GM12878 (cell line): Measurements from ENCODE around the gene ZXDC.

ENCODE experiments used
- GABPA ChIP-seq: IDR thresholded peaks from 2 replicates; pipeline ENCODE4 v1.6.1; 2014; ENCODE audit warnings: antibody characterized with exemption, low read depth, mild to moderate bottlenecking, inconsistent platforms
- NR2C2 ChIP-seq: IDR thresholded peaks from 2 replicates; pipeline ENCODE4 v1.6.1; 2011; ENCODE audit warnings: borderline replicate concordance, low read depth; ENCODE audit not compliant: control insufficient read depth, insufficient read length
- POLR2A ChIP-seq: IDR thresholded peaks from 2 replicates; pipeline ENCODE4 v1.6.1; 2011; ENCODE audit warnings: low read depth, mild to moderate bottlenecking, low read length
- TAF1 ChIP-seq: IDR thresholded peaks from 2 replicates; pipeline ENCODE4 v1.6.1; 2011; ENCODE audit warnings: mild to moderate bottlenecking, low read depth, low read length, borderline replicate concordance
- ZNF384 ChIP-seq: IDR thresholded peaks from 2 replicates; pipeline ENCODE4 v1.6.1; 2012; ENCODE audit warnings: low read depth, mild to moderate bottlenecking, low read length, improper control_type of control experiment, borderline replicate concordance
- TF ChIP-seq, protein P1 (sequence below): fragments of 450-650 bp; IDR thresholded peaks from 2 replicates; pipeline ENCODE4 v1.6.1; 2016; ENCODE audit warnings: mild to moderate bottlenecking
- TF ChIP-seq, protein P2 (sequence below), 3 experiments: IDR thresholded peaks in 2 of 3; conservative IDR thresholded peaks in 1 of 3; 2 replicates each; pipeline ENCODE4 v1.5.1; 2011; ENCODE audit warnings: low read depth in 3 of 3, low read length in 3 of 3, mild to moderate bottlenecking in 3 of 3, control low read depth in 2 of 3, moderate library complexity in 2 of 3, inconsistent platforms in 1 of 3, mixed read lengths in 1 of 3; ENCODE audit not compliant: control insufficient read depth in 2 of 3, insufficient read depth in 1 of 3; ENCODE audit errors: extremely low read depth in 1 of 3
- TF ChIP-seq, protein P3 (sequence below): fragments of 450-650 bp; IDR thresholded peaks from 2 replicates; pipeline ENCODE4 v1.6.1; 2017; ENCODE audit warnings: mild to moderate bottlenecking, moderate library complexity

DNA sequence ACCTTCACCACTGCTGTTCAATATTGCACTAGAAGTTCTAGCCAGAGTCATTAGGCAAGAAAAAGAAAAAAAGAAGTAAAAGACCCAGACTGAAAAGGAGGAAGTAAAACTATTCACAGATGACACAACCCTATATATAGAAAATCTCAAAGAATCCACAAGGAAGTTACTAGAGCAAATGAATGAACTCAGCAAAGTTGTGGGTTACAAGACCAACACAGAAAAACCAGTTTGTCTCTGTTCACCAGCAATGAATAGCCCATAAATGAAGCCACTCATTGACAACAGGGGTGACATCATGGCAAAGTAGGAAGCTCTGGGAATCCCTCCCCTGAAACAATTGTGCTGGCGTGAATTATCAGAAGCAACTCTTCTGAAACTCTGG lies 76.3 kb downstream of the ZXDC start:
- TF ChIP-seq, protein P1, sequence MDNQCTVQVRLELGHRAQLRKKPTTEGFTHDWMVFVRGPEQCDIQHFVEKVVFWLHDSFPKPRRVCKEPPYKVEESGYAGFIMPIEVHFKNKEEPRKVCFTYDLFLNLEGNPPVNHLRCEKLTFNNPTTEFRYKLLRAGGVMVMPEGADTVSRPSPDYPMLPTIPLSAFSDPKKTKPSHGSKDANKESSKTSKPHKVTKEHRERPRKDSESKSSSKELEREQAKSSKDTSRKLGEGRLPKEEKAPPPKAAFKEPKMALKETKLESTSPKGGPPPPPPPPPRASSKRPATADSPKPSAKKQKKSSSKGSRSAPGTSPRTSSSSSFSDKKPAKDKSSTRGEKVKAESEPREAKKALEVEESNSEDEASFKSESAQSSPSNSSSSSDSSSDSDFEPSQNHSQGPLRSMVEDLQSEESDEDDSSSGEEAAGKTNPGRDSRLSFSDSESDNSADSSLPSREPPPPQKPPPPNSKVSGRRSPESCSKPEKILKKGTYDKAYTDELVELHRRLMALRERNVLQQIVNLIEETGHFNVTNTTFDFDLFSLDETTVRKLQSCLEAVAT, result no peak
- TF ChIP-seq NR2C2 (no peak), ZNF384 (0 out of 2 replicates have a peak, but pooled peaks have one; percentile 42), TAF1 (no peak), POLR2A (no peak), GABPA (no peak)
- TF ChIP-seq, protein P2, sequence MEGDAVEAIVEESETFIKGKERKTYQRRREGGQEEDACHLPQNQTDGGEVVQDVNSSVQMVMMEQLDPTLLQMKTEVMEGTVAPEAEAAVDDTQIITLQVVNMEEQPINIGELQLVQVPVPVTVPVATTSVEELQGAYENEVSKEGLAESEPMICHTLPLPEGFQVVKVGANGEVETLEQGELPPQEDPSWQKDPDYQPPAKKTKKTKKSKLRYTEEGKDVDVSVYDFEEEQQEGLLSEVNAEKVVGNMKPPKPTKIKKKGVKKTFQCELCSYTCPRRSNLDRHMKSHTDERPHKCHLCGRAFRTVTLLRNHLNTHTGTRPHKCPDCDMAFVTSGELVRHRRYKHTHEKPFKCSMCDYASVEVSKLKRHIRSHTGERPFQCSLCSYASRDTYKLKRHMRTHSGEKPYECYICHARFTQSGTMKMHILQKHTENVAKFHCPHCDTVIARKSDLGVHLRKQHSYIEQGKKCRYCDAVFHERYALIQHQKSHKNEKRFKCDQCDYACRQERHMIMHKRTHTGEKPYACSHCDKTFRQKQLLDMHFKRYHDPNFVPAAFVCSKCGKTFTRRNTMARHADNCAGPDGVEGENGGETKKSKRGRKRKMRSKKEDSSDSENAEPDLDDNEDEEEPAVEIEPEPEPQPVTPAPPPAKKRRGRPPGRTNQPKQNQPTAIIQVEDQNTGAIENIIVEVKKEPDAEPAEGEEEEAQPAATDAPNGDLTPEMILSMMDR (IDR thresholded peaks at IDR 0.05 in 2 of 3, conservative IDR thresholded peaks at IDR 0.05 in 1 of 3; ENCODE audit: control insufficient read depth in 2 of 3, extremely low read depth in 1 of 3, insufficient read depth in 1 of 3, low read depth in 3 of 3, low read length in 3 of 3), result no peak
- TF ChIP-seq, protein P3, sequence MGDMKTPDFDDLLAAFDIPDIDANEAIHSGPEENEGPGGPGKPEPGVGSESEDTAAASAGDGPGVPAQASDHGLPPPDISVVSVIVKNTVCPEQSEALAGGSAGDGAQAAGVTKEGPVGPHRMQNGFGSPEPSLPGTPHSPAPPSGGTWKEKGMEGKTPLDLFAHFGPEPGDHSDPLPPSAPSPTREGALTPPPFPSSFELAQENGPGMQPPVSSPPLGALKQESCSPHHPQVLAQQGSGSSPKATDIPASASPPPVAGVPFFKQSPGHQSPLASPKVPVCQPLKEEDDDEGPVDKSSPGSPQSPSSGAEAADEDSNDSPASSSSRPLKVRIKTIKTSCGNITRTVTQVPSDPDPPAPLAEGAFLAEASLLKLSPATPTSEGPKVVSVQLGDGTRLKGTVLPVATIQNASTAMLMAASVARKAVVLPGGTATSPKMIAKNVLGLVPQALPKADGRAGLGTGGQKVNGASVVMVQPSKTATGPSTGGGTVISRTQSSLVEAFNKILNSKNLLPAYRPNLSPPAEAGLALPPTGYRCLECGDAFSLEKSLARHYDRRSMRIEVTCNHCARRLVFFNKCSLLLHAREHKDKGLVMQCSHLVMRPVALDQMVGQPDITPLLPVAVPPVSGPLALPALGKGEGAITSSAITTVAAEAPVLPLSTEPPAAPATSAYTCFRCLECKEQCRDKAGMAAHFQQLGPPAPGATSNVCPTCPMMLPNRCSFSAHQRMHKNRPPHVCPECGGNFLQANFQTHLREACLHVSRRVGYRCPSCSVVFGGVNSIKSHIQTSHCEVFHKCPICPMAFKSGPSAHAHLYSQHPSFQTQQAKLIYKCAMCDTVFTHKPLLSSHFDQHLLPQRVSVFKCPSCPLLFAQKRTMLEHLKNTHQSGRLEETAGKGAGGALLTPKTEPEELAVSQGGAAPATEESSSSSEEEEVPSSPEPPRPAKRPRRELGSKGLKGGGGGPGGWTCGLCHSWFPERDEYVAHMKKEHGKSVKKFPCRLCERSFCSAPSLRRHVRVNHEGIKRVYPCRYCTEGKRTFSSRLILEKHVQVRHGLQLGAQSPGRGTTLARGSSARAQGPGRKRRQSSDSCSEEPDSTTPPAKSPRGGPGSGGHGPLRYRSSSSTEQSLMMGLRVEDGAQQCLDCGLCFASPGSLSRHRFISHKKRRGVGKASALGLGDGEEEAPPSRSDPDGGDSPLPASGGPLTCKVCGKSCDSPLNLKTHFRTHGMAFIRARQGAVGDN, result no peak
